ENCODE measurements around the gene SLC44A5.

DNA sequence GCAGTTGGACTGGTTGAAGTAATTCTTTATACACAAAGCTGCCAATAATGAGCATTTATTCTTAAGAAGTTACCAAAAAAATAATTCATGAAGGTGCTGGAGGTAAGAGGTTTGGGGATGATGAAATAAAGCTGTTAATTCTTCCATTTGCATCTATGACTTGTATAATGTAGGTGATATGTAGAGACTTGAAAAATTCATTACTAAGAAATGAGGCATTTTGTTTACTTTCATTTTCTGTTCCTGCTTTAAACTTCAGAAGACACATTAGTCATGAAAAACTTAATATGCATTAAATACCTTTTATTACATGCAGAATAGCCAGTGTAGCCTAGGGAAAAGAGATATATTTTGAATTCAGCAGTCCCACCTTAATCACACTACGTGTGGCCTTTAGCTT lies 214.2 kb downstream of the SLC44A5 start:
- TF ChIP-seq CTCF (conservative IDR thresholded peaks at IDR 0.05; ENCODE audit: low read depth, low read length): no peak
- no peak for TF ChIP-seq EZH2 (IDR thresholded peaks at IDR 0.05; ENCODE audit: borderline replicate concordance, low read depth, low read length, poor library complexity, severe bottlenecking)
